ENCODE measurements around the gene HLCS. TPM values are rescaled to one million over a fixed set of nuclear protein-coding genes. Genes with fewer than 3 reads are reported as not detected.

Gene HLCS
- total RNA-seq, 2 experiments from 2014 or later: 12.5 to 15.5 TPM

GRCh38 chr21:36745459-36745858, 221.0 kb downstream of the HLCS start:
- H3K4me1 Mint-ChIP-seq (ENCODE audit: low read depth): peaks cover 11% of the 10 kb centered on the region
- intact Hi-C loops (cut with micrococcal nuclease): loop anchor here (5.0 kb wide), 1 partner anchor 182 kb away; no protein-coding TSS in a partner anchor
- ChIA-PET CTCF (interaction anchor here (2.5 to 4.9 kb wide), 2 partner anchors 13 to 109 kb away, joined by 8 to 15 read pairs; no protein-coding TSS in a partner anchor), POLR2A (no interaction called here)
- no peak overlapping the region for H3K27ac Mint-ChIP-seq
- peaks cover 38% of the 10 kb centered on the region for H3K27me3 Mint-ChIP-seq
- H3K4me3 Mint-ChIP-seq: no peak overlapping the region
- ATAC-seq: no peak
- peaks cover 7% of the 10 kb centered on the region for H3K36me3 Mint-ChIP-seq (ENCODE audit: low read depth)
- no peak for TF ChIP-seq CTCF (IDR thresholded peaks at IDR 0.05)
- no peaks in the 10 kb centered on the region for H3K9me3 Mint-ChIP-seq
- DNase-seq: no peak

- Mint-ChIP-seq H3K36me3 (ENCODE audit: low read depth) (peaks cover 4% of the 10 kb centered on the region), H3K4me1 (ENCODE audit: low read depth) (peaks cover 11% of the 10 kb centered on the region), H3K9me3 (no peaks in the 10 kb centered on the region), H3K27me3 (peaks cover 38% of the 10 kb centered on the region), H3K27ac (no peak overlapping the region), H3K4me3 (no peak overlapping the region)
- DNase-seq (no peak), ATAC-seq (no peak)
- ChIA-PET CTCF (no interaction called here), POLR2A (no interaction called here)
- no peak for TF ChIP-seq CTCF (IDR thresholded peaks at IDR 0.05)
- intact Hi-C loops (cut with micrococcal nuclease): loop anchor here (5.0 kb wide), 1 partner anchor 183 kb away; no protein-coding TSS in a partner anchor
These were observed 221.8 kb downstream of the HLCS start for GRCh38 chr21:36744560-36745231.

GRCh38 chr21:36744190-36744559, 222.3 kb downstream of the HLCS start:
- Mint-ChIP-seq H3K9me3 (no peaks in the 10 kb centered on the region), H3K27ac (no peak overlapping the region), H3K4me3 (no peak overlapping the region), H3K36me3 (ENCODE audit: low read depth) (no peaks in the 10 kb centered on the region), H3K27me3 (peaks cover 35% of the 10 kb centered on the region), H3K4me1 (ENCODE audit: low read depth) (peaks cover 11% of the 10 kb centered on the region)
- no peak for TF ChIP-seq CTCF (IDR thresholded peaks at IDR 0.05)
- no peak for ATAC-seq
- CTCF ChIA-PET: no interaction called here
- no peak for DNase-seq
- POLR2A ChIA-PET: no interaction called here
- intact Hi-C loops (cut with micrococcal nuclease): no loop called here

GRCh38 chr21:36743446-36743845, 223.0 kb downstream of the HLCS start:
- DNase-seq (no peak), ATAC-seq (no peak)
- H3K27ac Mint-ChIP-seq: no peak overlapping the region
- H3K4me3 Mint-ChIP-seq: no peak overlapping the region
- H3K27me3 Mint-ChIP-seq: peaks cover 28% of the 10 kb centered on the region
- H3K9me3 Mint-ChIP-seq: no peaks in the 10 kb centered on the region
- peaks cover 7% of the 10 kb centered on the region for H3K4me1 Mint-ChIP-seq (ENCODE audit: low read depth)
- intact Hi-C loops (cut with micrococcal nuclease): no loop called here
- no peak for TF ChIP-seq CTCF (IDR thresholded peaks at IDR 0.05)
- POLR2A ChIA-PET: no interaction called here
- no peaks in the 10 kb centered on the region for H3K36me3 Mint-ChIP-seq (ENCODE audit: low read depth)
- CTCF ChIA-PET: no interaction called here

GRCh38 chr21:36743008-36743407, 223.5 kb downstream of the HLCS start:
- H3K36me3 Mint-ChIP-seq (ENCODE audit: low read depth): no peaks in the 10 kb centered on the region
- no peak overlapping the region for H3K4me3 Mint-ChIP-seq
- TF ChIP-seq CTCF (IDR thresholded peaks at IDR 0.05): no peak
- H3K4me1 Mint-ChIP-seq (ENCODE audit: low read depth): peaks cover 5% of the 10 kb centered on the region
- intact Hi-C loops (cut with micrococcal nuclease): no loop called here
- H3K9me3 Mint-ChIP-seq: no peaks in the 10 kb centered on the region
- ATAC-seq (no peak), DNase-seq (no peak)
- H3K27ac Mint-ChIP-seq: no peak overlapping the region
- ChIA-PET CTCF (no interaction called here), POLR2A (interaction anchor here (0.5 kb wide), 1 partner anchor 570 kb away, joined by 3 read pairs; no protein-coding TSS in a partner anchor)
- H3K27me3 Mint-ChIP-seq: peaks cover 25% of the 10 kb centered on the region

All from activated CD8-positive, alpha-beta T cell treated with anti-CD3 and anti-CD28 coated beads for 36 hours (primary cell).